Fibroblast of the aortic adventitia (primary cell): ENCODE data around the gene CCDC57. TPM values are rescaled to one million over a fixed set of nuclear protein-coding genes. Genes with fewer than 3 reads are reported as not detected.

Experiments
- DNase-seq: peaks from one replicate; pipeline ENCODE4 v3.0.0-alpha.2; 2010; ENCODE audit warnings: low read depth
- H3K4me3 ChIP-seq: 2 replicates; pipeline ENCODE4 v1.5.1; 2011; ENCODE audit warnings: low read depth, mild to moderate bottlenecking, control low read depth, low read length, moderate library complexity
- total RNA-seq: library from RNA; depleted of rRNA; stranded (reverse); fragments of >200 nt; gene quantifications from 2 replicates; pipeline ENCODE4 v1.2.3, GENCODE V29; 2012; ENCODE audit warnings: low replicate concordance
- TF ChIP-seq, protein P1 (sequence below): IDR thresholded peaks from 2 replicates; pipeline ENCODE4 v1.5.1; 2011; ENCODE audit warnings: mild to moderate bottlenecking, low read length, control low read depth, inconsistent platforms; ENCODE audit not compliant: insufficient read depth

CCDC57 gene
- total RNA-seq, 1 donor, result 15.2 TPM

DNA sequence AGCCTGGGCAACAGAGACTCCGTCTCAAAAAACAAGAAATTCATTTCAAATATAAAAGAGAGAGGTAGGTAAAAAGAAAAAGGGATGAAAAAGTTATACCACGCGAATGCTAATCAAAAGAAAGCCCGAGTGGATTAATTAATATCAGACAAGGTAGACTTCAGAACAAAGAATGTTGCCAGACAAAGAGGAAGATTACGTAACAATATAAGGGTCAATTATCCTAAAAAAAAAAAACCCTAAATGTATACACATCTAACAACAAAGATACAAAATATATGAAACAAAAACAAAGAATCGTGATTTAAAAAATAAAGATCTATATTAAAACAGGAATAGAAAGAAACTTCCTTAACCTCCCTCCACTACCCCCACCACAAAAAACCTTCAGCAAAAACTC is 44.1 kb downstream of the CCDC57 start:
- no peak for DNase-seq
- TF ChIP-seq, protein P1, sequence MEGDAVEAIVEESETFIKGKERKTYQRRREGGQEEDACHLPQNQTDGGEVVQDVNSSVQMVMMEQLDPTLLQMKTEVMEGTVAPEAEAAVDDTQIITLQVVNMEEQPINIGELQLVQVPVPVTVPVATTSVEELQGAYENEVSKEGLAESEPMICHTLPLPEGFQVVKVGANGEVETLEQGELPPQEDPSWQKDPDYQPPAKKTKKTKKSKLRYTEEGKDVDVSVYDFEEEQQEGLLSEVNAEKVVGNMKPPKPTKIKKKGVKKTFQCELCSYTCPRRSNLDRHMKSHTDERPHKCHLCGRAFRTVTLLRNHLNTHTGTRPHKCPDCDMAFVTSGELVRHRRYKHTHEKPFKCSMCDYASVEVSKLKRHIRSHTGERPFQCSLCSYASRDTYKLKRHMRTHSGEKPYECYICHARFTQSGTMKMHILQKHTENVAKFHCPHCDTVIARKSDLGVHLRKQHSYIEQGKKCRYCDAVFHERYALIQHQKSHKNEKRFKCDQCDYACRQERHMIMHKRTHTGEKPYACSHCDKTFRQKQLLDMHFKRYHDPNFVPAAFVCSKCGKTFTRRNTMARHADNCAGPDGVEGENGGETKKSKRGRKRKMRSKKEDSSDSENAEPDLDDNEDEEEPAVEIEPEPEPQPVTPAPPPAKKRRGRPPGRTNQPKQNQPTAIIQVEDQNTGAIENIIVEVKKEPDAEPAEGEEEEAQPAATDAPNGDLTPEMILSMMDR, result no peak
- no peak overlapping the region for H3K4me3 ChIP-seq

DNA sequence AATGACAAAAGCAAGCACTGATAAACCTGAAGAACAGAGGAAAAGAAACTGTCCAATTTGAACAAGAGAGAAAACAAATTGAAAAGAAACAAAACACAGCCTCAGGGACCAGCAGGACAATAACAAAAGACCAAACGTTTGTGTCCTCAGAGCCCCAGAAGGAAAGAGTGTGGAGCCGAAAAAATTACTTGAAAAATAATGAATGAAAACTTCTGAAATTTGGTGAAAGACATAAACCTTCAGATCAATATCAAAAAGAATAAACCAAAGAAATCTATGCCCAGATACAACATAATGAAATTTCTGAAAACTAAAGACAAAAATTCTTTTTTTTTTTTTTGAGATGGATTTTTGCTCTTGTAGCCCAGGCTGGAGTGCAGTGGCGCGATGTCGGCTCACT is 45.6 kb downstream of the CCDC57 start:
- DNase-seq, result no peak
- TF ChIP-seq, protein P1, result no peak

DNA sequence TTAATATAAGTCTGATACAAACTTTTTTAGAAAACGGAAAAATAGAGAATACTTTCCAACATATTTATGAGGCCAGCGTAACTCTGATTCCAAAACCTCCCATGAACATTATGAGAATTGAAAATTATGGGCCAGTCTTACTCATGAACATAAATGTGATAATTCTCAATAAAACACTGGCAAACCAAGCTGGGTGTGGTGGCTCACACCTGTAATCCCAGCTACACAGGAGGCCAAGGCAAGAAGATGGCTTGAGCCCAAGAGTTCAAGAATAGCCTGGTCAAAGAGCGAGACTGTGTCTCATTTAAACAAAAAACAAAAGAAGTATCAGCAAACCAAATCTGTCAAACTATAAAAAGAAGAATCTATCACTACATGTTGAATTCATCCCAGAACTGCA is 47.8 kb downstream of the CCDC57 start:
- no peak for DNase-seq
- H3K4me3 ChIP-seq, result no peak overlapping the region

More for the DNA sequence above, 45.6 kb downstream of the CCDC57 start:
- no peak overlapping the region for H3K4me3 ChIP-seq

DNA sequence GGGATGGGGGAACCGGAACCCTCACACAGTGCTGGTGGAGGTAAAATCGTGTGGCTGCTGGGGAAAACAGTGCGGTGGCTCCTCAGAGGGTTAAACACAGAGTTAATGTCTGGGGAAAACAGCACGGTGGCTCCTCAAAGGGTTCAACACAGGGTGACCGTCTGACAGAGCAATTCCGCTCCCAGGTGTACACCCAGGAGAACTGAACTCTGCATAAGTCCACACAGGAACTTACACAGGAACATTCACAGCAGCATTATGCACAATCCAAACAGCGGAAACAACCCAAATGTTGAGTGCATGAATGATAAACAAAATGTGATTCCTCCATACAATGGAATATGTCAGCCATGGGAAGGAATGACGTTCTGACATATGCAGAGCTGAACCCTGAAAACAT is 51.4 kb downstream of the CCDC57 start:
- H3K4me3 ChIP-seq, result no peak overlapping the region
- TF ChIP-seq, protein P1, result no peak
- no peak for DNase-seq

More for the DNA sequence above, 47.8 kb downstream of the CCDC57 start:
- TF ChIP-seq, protein P1, result no peak

DNA sequence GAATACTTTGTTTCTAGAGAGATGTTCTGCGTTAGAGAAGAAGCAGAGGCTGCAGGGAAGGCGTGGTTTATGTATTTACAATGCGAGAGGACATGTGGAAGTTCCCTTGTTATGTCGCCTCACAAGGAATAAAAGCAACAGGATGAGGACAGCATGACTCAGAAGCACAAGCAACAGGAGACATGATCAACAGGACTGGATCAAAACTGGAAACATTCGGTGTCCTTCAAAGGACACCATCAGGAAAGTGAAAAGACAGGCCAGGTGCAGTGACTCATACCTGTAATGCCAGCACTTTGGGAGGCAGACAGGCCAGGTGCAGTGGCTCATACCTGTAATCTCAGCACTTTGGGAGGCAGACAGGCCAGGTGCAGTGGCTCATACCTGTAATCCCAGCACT is 52.6 kb downstream of the CCDC57 start:
- TF ChIP-seq, protein P1, result no peak
- no peak for DNase-seq
- H3K4me3 ChIP-seq, result no peak overlapping the region

DNA sequence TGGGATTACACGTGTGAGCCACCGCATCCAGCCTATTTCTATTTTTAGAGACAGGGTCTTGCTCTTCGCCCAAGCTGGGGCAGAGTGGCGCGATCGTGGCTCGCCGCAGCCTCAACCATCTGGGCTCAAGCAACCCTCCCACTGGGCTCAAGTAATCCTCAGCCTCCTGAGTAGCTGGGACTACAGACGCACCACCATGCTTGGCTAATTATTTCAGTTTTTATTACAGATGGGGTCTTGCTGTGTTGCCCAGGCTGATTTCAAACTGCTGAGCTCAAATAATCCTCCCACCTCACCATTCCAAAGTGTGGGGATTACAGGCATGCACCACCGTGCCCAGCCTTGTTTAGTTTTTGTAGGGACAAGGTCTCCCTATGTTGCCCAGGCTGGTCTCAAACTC is 53.8 kb downstream of the CCDC57 start:
- no peak for DNase-seq
- TF ChIP-seq, protein P1, result no peak
- H3K4me3 ChIP-seq, result no peak overlapping the region
